Stomach smooth muscle (tissue), 2 donors: Measurements from ENCODE around the gene ARHGEF10L.
"Not testable (repeated sequence)": the region's sequence is repeated elsewhere in the genome, so short reads cannot be mapped to it uniquely, and the experiment has no call there.

ENCODE experiments used
- H3K27ac ChIP-seq: one replicate; pipeline ENCODE4 v1.7.0; 2013; ENCODE audit warnings: mild to moderate bottlenecking, low read length, inconsistent platforms
- H3K27me3 ChIP-seq, 2 donors: one replicate each; pipeline ENCODE4 v1.7.0; 2013; ENCODE audit warnings: low read length in 2 of 2; ENCODE audit not compliant: insufficient read depth in 2 of 2, control insufficient read depth in 1 of 2
- H3K36me3 ChIP-seq, 2 donors: one replicate each; pipeline ENCODE4 v1.7.0; 2013; ENCODE audit warnings: low read length in 2 of 2; ENCODE audit not compliant: control insufficient read depth in 2 of 2, insufficient read depth in 2 of 2
- H3K4me1 ChIP-seq: one replicate; pipeline ENCODE4 v1.7.0; 2013; ENCODE audit warnings: low read length; ENCODE audit not compliant: control insufficient read depth, insufficient read depth
- H3K4me3 ChIP-seq, 2 donors: one replicate each; pipeline ENCODE4 v1.7.0; 2013; ENCODE audit warnings: low read length in 2 of 2
- H3K9ac ChIP-seq, 2 donors: one replicate each; pipeline ENCODE4 v1.7.0; 2013; ENCODE audit warnings: low read length in 2 of 2, mild to moderate bottlenecking in 1 of 2
- H3K9me3 ChIP-seq, 2 donors: one replicate each; pipeline ENCODE4 v1.7.0; 2013; ENCODE audit warnings: low read length in 2 of 2; ENCODE audit not compliant: control insufficient read depth in 2 of 2
- donor health status: healthy.
- donor health status: Pancreatic carcinoma.

Gene ARHGEF10L

GRCh38 chr1:17615959-17616358, 76.5 kb downstream of the ARHGEF10L start:
- Histone ChIP-seq H3K4me1 (peaks cover 38% of the 10 kb centered on the region), H3K9ac (no peak overlapping the region), H3K27me3 (no peaks in the 10 kb centered on the region), H3K27ac (no peak overlapping the region), H3K36me3 (peaks cover 5 to 20% of the 10 kb centered on the region in 2 donors), H3K9me3 (no peaks in the 10 kb centered on the region), H3K4me3 (no peak overlapping the region)

GRCh38 chr1:17616731-17617279, 77.3 kb downstream of the ARHGEF10L start:
- peak overlapping the region; percentile 82 for H3K27ac ChIP-seq

GRCh38 chr1:17617787-17618557, 78.5 kb downstream of the ARHGEF10L start:
- Histone ChIP-seq H3K4me3 (peak overlapping the region; percentile 65 to 76), H3K9me3 (no peaks in the 10 kb centered on the region), H3K4me1 (peaks cover 46% of the 10 kb centered on the region), H3K27me3 (no peaks in the 10 kb centered on the region), H3K9ac (peak overlapping the region; percentile 66 to 73), H3K27ac (peak overlapping the region; percentile 82), H3K36me3 (peaks cover 18 to 24% of the 10 kb centered on the region in 2 donors)

More at GRCh38 chr1:17616731-17617279, 77.3 kb downstream of the ARHGEF10L start:
- H3K4me3 ChIP-seq, result no peak overlapping the region
- no peaks in the 10 kb centered on the region for H3K9me3 ChIP-seq
- peaks cover 8 to 22% of the 10 kb centered on the region in 2 donors for H3K36me3 ChIP-seq
- peaks cover 41% of the 10 kb centered on the region for H3K4me1 ChIP-seq
- H3K27me3 ChIP-seq, result no peaks in the 10 kb centered on the region
- H3K9ac ChIP-seq, result peak overlapping the region in 1 of 2 donors; percentile 36

DNA sequence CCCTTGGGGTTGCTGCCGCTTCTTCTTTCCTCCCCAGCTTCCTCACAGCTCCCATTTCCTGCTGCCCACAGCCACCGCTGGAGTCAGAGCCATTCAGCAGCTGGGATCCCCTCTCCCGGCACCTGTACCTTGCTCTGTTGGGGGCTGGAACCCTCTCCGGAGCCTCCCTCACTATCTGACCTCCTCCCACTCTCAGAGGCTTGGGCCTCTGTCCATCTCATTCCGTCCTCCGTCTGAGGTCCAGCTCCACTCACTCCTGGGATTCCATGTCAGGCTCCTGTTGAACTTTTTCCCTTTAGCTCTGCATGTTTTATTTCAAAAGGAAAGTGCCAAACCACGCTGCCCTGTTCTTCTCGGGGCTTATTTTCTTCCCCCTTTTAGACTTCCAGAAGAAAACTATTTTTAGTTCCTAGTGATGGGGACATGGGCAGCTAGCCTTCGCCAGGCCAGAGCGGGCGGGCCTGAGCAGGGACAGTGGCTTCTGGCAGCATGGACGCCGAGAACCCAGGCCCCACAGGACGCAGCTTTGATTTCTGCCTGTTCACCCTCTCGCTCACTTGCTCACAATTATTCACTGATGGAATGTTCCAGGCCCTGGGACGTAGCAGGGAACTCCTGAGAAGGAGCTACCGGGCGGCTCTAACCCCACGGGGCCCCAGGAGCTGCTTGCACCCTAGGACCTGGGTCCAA, 79.2 kb downstream of the ARHGEF10L start:
- H3K9ac ChIP-seq, result peak overlapping the region; percentile 66 to 73
- peaks cover 53% of the 10 kb centered on the region for H3K4me1 ChIP-seq
- peaks cover 19 to 25% of the 10 kb centered on the region in 2 donors for H3K36me3 ChIP-seq
- peak overlapping the region; percentile 82 for H3K27ac ChIP-seq
- H3K9me3 ChIP-seq, result no peaks in the 10 kb centered on the region
- H3K4me3 ChIP-seq, result peak overlapping the region; percentile 65 to 76
- H3K27me3 ChIP-seq, result no peaks in the 10 kb centered on the region

DNA sequence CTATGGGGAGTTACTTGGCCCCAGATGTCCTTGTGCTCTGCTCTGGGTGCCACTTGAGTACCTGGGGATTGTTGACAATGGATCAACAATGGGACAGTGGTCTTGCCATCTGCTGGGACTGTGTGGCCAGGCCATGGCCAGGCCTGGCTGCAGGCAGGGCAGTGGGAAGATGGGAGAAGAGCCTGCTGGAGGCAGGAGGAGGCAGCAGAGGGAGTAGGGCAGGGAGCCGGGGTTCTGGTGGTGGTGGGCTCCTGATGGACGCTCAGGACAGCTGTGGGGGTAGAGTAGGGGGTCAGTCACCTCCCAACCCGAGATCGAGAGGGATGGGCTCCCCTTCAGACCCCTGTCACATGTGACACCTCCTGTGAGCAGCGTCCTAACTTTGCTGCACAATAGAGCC, 81.0 kb downstream of the ARHGEF10L start:
- H3K4me3 ChIP-seq, result peak overlapping the region in 1 of 2 donors; percentile 44
- peaks cover 22 to 35% of the 10 kb centered on the region in 2 donors for H3K36me3 ChIP-seq
- H3K27ac ChIP-seq, result no peak overlapping the region

DNA sequence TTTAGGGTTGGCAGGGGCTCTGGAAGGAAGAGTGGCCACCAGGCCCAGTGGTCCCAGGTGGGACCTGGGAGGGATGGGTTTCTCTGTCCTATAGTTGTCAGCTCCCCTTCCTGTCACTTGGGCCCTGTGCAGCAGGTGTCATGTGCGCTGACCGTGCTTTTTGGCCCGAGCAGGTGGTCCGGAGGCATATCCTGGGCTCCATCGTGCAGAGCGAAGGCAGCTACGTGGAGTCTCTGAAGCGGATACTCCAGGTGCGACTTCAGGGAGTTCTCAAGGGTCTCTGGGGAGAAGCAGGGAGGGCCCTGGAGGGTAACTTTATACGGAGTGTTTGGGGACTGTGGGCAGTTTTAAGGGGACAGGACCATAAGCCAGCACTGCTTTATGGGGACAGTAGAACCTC, 82.2 kb downstream of the ARHGEF10L start:
- H3K36me3 ChIP-seq, result peaks cover 32 to 43% of the 10 kb centered on the region in 2 donors
- H3K9ac ChIP-seq, result no peak overlapping the region
- H3K27me3 ChIP-seq, result no peaks in the 10 kb centered on the region
- peak overlapping the region; percentile 11 for H3K27ac ChIP-seq
- H3K9me3 ChIP-seq, result no peaks in the 10 kb centered on the region
- no peak overlapping the region for H3K4me3 ChIP-seq
- H3K4me1 ChIP-seq, result peaks cover 62% of the 10 kb centered on the region

More for the DNA sequence above, 81.0 kb downstream of the ARHGEF10L start:
- no peaks in the 10 kb centered on the region for H3K27me3 ChIP-seq
- no peak overlapping the region for H3K9ac ChIP-seq
- no peaks in the 10 kb centered on the region for H3K9me3 ChIP-seq
- peaks cover 66% of the 10 kb centered on the region for H3K4me1 ChIP-seq

DNA sequence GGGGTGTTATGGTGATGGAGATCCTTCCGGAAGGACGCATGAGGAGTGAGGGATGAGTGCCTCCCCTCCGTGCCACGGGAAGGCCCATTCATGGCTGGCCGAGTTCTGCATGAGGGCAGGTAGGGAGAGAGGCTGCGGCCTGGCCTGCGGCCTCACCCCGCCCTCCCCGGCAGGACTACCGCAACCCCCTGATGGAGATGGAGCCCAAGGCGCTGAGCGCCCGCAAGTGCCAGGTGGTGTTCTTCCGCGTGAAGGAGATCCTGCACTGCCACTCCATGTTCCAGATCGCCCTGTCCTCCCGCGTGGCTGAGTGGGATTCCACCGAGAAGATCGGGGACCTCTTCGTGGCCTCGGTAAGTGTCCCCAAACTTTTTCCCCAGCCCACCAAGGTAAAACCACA, 83.3 kb downstream of the ARHGEF10L start:
- Histone ChIP-seq H3K4me3 (no peak overlapping the region), H3K9me3 (no peaks in the 10 kb centered on the region), H3K27ac (no peak overlapping the region), H3K4me1 (peaks cover 52% of the 10 kb centered on the region), H3K9ac (peak overlapping the region in 1 of 2 donors; percentile 16), H3K27me3 (no peaks in the 10 kb centered on the region), H3K36me3 (peaks cover 41 to 51% of the 10 kb centered on the region in 2 donors)

DNA sequence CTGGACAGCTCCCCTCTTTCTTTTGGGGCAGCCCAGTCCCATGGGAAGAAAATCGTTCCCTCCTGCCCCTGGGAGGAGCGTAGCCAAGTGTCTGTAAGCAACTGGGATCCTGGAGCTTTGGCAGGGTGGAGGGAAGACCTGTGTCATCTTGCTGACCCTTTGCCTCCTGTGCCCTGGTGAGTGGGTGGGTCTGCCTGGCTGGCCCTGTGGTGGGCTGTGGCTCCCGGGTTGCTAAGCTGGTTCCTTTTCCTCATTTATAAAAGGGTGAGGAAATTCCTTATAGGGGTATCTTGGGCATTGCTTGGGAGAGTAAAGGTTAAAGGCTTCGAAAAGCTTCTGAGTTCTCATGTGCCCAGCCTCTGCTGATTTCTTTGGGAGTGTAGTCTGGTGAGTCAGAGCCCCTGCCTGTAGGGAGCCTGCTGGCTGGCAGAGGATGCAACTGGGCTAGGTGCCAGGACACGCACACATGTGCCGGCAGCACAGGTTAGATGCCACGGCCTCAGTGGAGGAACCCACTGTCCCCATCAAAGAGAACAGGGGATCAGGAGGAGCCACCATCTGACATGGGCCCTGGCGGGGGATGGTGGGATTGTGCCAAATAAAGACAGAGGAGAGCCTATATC, 85.2 kb downstream of the ARHGEF10L start:
- Histone ChIP-seq H3K27ac (peak overlapping the region; percentile 75), H3K9me3 (no peaks in the 10 kb centered on the region), H3K9ac (no peak overlapping the region), H3K27me3 (no peaks in the 10 kb centered on the region), H3K4me3 (peak overlapping the region in 1 of 2 donors; percentile 15), H3K36me3 (peaks cover 41 to 63% of the 10 kb centered on the region in 2 donors), H3K4me1 (peaks cover 41% of the 10 kb centered on the region)

DNA sequence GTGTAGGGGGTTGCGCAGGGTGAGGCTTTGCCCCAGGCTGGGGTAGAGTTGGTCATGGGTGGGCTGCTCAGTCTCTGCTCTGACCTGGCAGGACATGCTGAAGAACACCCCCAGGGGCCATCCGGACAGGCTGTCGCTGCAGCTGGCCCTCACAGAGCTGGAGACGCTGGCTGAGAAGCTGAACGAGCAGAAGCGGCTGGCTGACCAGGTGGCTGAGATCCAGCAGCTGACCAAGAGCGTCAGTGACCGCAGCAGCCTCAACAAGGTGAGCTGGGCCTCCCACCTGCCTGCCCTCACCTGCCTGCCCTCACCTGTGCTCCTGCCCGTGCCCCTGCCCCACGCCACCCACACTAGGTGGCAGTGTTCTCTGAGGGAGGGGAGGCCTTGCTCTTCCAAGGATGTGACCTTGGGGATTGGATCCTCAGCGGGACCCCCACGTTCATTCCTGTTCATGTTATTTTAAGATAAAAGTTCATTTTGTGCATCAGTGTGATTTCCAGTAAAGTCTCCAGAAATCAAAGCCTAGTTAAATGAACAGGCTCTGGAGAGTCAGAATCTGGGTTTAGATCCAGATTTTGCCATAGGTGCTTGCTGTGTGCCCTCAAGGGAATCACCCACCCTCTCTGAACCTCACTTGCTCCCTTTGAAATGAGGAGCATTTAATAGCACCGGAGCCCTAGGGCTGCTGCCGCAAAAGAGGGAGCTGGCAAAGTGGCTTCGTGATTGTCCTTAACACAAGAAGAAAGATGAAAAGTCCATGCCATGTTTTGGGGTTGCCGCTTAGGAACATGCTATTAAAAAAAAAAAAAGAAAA, 87.9 kb downstream of the ARHGEF10L start:
- Histone ChIP-seq H3K27me3 (no peaks in the 10 kb centered on the region), H3K36me3 (peaks cover 44 to 68% of the 10 kb centered on the region in 2 donors), H3K9ac (no peak overlapping the region), H3K9me3 (no peaks in the 10 kb centered on the region), H3K4me3 (no peak overlapping the region), H3K27ac (no peak overlapping the region), H3K4me1 (peaks cover 36% of the 10 kb centered on the region)

DNA sequence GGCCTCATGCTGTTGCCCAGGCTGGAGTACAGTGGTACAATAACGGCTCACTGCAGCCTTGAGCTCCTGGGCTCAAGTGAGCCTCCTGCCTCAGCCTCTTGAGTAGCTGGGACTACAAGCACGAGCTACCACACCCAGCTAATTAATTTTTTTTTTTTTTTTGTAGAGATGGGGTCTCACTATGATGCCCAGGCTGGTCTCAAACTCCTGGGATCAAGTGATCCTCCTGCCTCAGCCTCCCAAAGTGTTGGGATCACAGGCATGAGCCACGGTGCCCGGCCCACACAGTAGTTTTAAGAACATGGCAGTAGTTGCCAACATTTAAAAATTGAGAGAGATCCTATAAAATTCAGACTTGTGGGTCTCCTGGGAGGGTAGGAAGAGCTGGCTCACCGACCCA, 89.5 kb downstream of the ARHGEF10L start:
- H3K27me3 ChIP-seq, H3K4me3 ChIP-seq, H3K9me3 ChIP-seq, H3K27ac ChIP-seq, H3K9ac ChIP-seq: not testable (repeated sequence)
- peaks cover 22% of the 10 kb centered on the region for H3K4me1 ChIP-seq
- peaks cover 42 to 70% of the 10 kb centered on the region in 2 donors for H3K36me3 ChIP-seq
